ENCODE measurements around the gene BNIP5. TPM values are rescaled to one million over a fixed set of nuclear protein-coding genes. Genes with fewer than 3 reads are reported as not detected.

The BNIP5 gene
- polyA plus RNA-seq, 3 donors: not detected

DNA sequence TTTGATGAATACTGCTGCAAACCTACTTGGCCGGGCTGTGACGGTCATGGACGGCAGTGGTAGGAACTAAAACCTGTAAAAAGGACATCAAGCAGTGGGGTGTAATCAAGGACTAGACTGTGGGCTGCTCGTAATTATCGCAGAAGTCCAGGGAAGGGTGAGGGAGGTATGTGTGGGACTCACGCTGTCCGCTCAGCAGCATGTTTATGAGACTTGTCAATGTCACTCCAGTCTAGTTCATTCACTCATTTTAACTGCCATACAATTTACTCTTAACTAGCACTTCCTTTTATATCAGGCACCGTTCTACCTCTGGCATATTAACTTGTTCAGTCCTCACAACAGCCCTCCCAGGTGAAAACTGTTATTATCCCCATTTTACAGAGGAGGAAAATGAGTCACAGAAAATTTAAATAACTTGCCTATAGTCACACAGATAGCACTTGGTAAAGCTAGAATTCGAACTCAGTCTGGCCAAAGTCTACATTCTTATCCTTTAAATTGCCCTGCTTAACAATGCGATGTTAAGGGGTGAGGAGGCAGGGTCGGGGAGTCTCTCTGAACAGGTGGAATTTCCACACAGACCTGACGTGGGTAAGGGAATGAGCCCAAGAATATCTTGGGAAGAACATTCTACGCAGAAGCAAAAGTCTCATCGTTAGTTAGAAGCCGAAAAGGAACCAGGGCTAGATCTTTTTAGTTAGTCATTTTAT lies 62.7 kb downstream of the BNIP5 start:
- Mint-ChIP-seq H3K27me3 (ENCODE audit: low read depth in 3 of 3) (peaks cover 0 to 14% (median 2%) of the 10 kb centered on the region in 3 donors), H3K9me3 (no peaks in the 10 kb centered on the region), H3K36me3 (no peaks in the 10 kb centered on the region), H3K4me1 (peaks cover 24% of the 10 kb centered on the region), H3K27ac (no peak overlapping the region), H3K4me3 (peak overlapping the region in 1 of 2 donors; percentile 9)
- H3K9me3 ChIP-seq (replicated peaks in 1 of 2; ENCODE audit: control insufficient read depth in 1 of 2, insufficient read depth in 1 of 2, low read length in 2 of 2): no peaks in the 10 kb centered on the region
- no peak overlapping the region for H3K4me3 ChIP-seq (replicated peaks in 1 of 3; ENCODE audit: low read depth in 2 of 3, low read length in 3 of 3)
- H4K20me1 ChIP-seq (ENCODE audit: insufficient read depth, low read length): no peaks in the 10 kb centered on the region
- H3K36me3 ChIP-seq (replicated peaks in 1 of 2; ENCODE audit: control insufficient read depth in 1 of 2, insufficient read depth in 2 of 2, low read length in 2 of 2): no peaks in the 10 kb centered on the region
- H3K9ac ChIP-seq (ENCODE audit: insufficient read depth, low read length, poor library complexity, severe bottlenecking): no peak overlapping the region
- no peak overlapping the region for H3K27ac ChIP-seq (ENCODE audit: low read depth in 1 of 2, low read length in 2 of 2)
- H2AFZ ChIP-seq (ENCODE audit: insufficient read depth, low read depth, low read length, poor library complexity, severe bottlenecking): no peak overlapping the region
- H3K4me2 ChIP-seq (replicated peaks; ENCODE audit: extremely low read depth, low read length, poor library complexity, severe bottlenecking): no peak overlapping the region
- H3K27me3 ChIP-seq (ENCODE audit: control insufficient read depth in 2 of 2, insufficient read depth in 2 of 2, low read length in 2 of 2): no peaks in the 10 kb centered on the region
- TF ChIP-seq CTCF (IDR thresholded peaks at IDR 0.05): no peak
- no peaks in the 10 kb centered on the region for H3K79me2 ChIP-seq (ENCODE audit: insufficient read depth, low read length)
- H3K4me1 ChIP-seq (ENCODE audit: control insufficient read depth in 1 of 2, insufficient read depth in 2 of 2, low read length in 2 of 2): peaks cover 11 to 21% of the 10 kb centered on the region in 2 donors
- 93% methylated on average over 7 of the region's 15 CpGs for WGBS (ENCODE audit: insufficient coverage)
- intact Hi-C loops (cut with micrococcal nuclease): no loop called here
- no peak for DNase-seq

- H3K27me3 Mint-ChIP-seq (ENCODE audit: low read depth in 3 of 3): peaks cover 0 to 14% (median 3%) of the 10 kb centered on the region in 3 donors
- no peak overlapping the region for H3K27ac Mint-ChIP-seq
- no peaks in the 10 kb centered on the region for H3K36me3 Mint-ChIP-seq
- peaks cover 0 to 1% (median 0%) of the 10 kb centered on the region in 7 donors for H3K9me3 Mint-ChIP-seq
- Histone ChIP-seq H3K9me3 (replicated peaks in 1 of 2; ENCODE audit: control insufficient read depth in 1 of 2, insufficient read depth in 1 of 2, low read length in 2 of 2) (no peaks in the 10 kb centered on the region), H3K27me3 (ENCODE audit: control insufficient read depth in 2 of 2, insufficient read depth in 2 of 2, low read length in 2 of 2) (no peaks in the 10 kb centered on the region), H3K36me3 (replicated peaks in 1 of 2; ENCODE audit: control insufficient read depth in 1 of 2, insufficient read depth in 2 of 2, low read length in 2 of 2) (no peaks in the 10 kb centered on the region), H3K4me2 (replicated peaks; ENCODE audit: extremely low read depth, low read length, poor library complexity, severe bottlenecking) (no peak overlapping the region), H4K20me1 (ENCODE audit: insufficient read depth, low read length) (no peaks in the 10 kb centered on the region), H2AFZ (ENCODE audit: insufficient read depth, low read depth, low read length, poor library complexity, severe bottlenecking) (no peak overlapping the region), H3K9ac (ENCODE audit: insufficient read depth, low read length, poor library complexity, severe bottlenecking) (no peak overlapping the region), H3K79me2 (ENCODE audit: insufficient read depth, low read length) (no peaks in the 10 kb centered on the region), H3K4me1 (ENCODE audit: control insufficient read depth in 1 of 2, insufficient read depth in 2 of 2, low read length in 2 of 2) (peaks cover 7 to 15% of the 10 kb centered on the region in 2 donors), H3K27ac (ENCODE audit: low read depth in 1 of 2, low read length in 2 of 2) (no peak overlapping the region), H3K4me3 (replicated peaks in 1 of 3; ENCODE audit: low read depth in 2 of 3, low read length in 3 of 3) (no peak overlapping the region)
- H3K4me1 Mint-ChIP-seq: peaks cover 18% of the 10 kb centered on the region
- no peak for TF ChIP-seq CTCF (IDR thresholded peaks at IDR 0.05)
- intact Hi-C loops (cut with micrococcal nuclease): no loop called here
- no CpG with 5 or more reads among the region's 5 CpGs for WGBS (ENCODE audit: insufficient coverage)
- H3K4me3 Mint-ChIP-seq: no peak overlapping the region
- no peak for DNase-seq
Measured at GRCh38 chr6:36273067-36273466, 63.6 kb downstream of the BNIP5 start.

Data from CD14-positive monocyte (primary cell).